HG02798 (cell line): Measurements from ENCODE around the gene SYNJ1.

Experiments used
- ATAC-seq: cut with Tn5 transposase; IDR thresholded peaks from one replicate; pipeline ENCODE4 v1.9.1; 2021; ENCODE audit warnings: mild to moderate bottlenecking; ENCODE audit not compliant: unreplicated experiment, poor library complexity

SYNJ1 gene

DNA sequence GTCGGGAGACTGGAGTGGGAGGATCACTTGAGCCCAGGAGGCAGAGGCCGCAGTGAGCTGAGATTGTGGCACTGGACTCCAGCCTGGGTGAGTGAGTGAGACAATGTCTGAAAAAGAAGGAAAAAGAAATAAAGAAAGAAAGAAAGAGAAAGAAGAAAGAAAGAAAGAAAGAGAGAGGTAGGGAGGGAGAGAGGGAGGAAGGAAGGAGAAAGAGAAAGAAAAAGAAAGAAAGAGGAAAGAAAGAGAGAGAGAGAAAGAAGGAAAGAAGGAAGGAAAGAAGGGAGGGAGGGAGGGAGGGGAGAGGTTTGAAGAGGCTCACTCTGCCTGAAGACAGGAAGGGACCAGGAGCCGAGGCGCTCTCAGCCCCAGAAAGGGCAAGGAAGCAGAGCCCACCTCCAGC, 137.7 kb downstream of the SYNJ1 start:
- no peak for ATAC-seq

GRCh38 chr21:32587651-32588050, 140.2 kb downstream of the SYNJ1 start:
- no peak for ATAC-seq

DNA sequence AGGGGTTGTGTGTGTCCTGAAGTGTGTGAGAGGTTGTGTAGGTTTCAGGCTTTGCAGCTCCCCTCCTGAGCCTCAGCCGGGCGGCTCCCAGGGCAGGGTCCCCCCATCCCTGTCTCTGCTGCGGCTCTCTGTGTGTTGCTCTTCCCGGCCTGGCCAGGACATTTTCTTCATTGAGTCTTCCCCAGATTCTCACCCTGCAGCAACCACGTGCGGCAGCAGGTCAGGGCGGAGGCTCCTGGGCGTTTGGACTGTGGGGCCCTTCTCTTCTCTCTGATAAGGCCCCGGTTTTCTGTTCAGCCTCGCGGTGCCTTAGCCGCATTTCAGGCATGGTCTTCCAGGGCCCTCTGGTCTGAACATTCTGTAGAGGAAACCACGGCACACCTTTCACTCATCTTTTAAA, 140.7 kb downstream of the SYNJ1 start:
- no peak for ATAC-seq

- ATAC-seq, result no peak
These were observed 141.8 kb downstream of the SYNJ1 start for GRCh38 chr21:32585970-32586369.

DNA sequence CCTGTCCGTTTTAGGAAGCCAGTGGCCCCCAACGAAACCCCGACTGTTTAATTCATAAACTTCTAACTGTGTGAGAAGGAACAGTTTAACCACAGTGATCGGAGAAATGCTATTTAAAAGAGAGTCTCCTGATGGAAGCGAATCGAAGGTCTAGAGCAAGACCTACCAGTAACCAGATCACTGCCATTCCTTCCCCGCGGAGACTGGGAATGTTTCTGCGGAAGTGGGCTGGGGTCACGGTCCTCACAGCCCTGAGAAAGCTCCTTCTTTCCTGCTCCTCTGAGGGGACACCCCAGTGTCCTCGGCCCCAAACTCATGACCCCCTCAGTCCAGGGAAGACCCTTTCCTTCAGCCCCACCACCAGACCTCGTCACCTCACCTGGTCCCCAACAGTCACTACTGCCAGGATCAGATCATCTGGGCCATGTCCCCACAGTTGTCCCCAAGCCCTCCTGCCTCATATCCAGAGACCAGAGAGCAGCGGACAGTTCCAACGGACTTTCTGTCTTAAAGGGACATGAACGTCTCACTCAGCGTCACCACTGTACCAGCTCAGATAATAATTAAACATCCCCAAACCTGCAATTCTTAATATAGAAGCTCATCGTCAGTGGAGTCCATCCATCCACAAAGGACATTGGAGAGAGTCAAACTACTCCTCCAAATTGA, 142.6 kb downstream of the SYNJ1 start, which contains the start of gene TCP10L:
TSS of gene TCP10L (minus strand) at position 482 of the 669 bp plus-strand sequence. CDS start 1,219 bp downstream, outside the sequence.
- ATAC-seq, result no peak

GRCh38 chr21:32584472-32584871, 143.3 kb downstream of the SYNJ1 start:
- ATAC-seq, result no peak

DNA sequence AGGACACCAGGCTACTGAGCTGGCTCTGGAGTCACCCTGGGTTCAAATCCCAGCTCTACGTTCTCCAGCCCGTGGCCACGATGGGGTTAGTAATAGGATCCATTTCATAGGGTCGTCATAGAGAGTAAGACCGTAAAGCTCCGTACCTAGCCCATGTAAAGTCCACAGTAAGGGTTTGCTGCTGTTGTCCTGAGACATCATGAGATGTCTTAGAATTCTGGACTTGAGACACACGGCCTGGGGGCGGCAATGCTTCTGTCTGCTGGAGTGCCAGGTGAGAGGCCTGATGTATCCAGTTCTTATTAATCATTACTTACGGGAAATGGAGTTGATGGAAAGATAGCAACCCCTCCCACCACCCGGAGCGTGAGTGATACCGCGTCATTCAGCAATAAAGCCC, 146.1 kb downstream of the SYNJ1 start:
- no peak for ATAC-seq

DNA sequence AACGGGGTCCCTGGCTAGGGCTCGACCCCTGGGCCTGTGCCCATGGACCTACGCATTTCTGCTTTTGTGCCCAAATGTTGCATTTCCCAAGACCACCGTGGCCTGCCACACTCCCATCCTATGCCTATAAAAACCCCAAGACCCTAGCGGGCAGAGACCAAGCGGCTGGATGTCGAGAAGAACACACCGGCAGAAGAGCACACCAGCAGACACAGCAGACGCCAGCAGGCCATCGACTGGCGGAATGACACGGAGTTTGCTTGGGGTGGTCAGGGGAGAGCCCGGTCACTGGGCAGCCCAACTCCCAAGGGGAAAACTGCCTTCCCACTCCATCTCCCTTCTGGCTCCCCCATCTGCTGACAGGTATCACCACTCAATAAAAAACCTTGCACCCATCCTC, 146.9 kb downstream of the SYNJ1 start:
- no peak for ATAC-seq
